Prostate gland (tissue), 2 donors: Measurements from ENCODE around the gene SLC44A3.

ENCODE experiments used
- POLR2A ChIP-seq: fragments of 450-650 bp; IDR thresholded peaks from one replicate; pipeline ENCODE4 v1.6.1; 2016; ENCODE audit warnings: antibody characterized with exemption, mild to moderate bottlenecking
- POLR2AphosphoS5 ChIP-seq: sonication (generic); formaldehyde crosslinking; IDR thresholded peaks from one replicate; pipeline ENCODE4 v1.6.1; 2017; ENCODE audit warnings: antibody characterized with exemption
- TF ChIP-seq, protein P1 (sequence below), 4 experiments: fragments of 200-600 bp in 2 of 4; fragments of 450-650 bp in 2 of 4; sonication (generic) in 2 of 4; IDR thresholded peaks; 1 replicate in 3 of 4; 2 replicates in 1 of 4; pipeline ENCODE4 v1.5.1; 2016 to 2019; ENCODE audit warnings: antibody characterized with exemption in 4 of 4, mild to moderate bottlenecking in 2 of 4, moderate library complexity in 2 of 4

DNA sequence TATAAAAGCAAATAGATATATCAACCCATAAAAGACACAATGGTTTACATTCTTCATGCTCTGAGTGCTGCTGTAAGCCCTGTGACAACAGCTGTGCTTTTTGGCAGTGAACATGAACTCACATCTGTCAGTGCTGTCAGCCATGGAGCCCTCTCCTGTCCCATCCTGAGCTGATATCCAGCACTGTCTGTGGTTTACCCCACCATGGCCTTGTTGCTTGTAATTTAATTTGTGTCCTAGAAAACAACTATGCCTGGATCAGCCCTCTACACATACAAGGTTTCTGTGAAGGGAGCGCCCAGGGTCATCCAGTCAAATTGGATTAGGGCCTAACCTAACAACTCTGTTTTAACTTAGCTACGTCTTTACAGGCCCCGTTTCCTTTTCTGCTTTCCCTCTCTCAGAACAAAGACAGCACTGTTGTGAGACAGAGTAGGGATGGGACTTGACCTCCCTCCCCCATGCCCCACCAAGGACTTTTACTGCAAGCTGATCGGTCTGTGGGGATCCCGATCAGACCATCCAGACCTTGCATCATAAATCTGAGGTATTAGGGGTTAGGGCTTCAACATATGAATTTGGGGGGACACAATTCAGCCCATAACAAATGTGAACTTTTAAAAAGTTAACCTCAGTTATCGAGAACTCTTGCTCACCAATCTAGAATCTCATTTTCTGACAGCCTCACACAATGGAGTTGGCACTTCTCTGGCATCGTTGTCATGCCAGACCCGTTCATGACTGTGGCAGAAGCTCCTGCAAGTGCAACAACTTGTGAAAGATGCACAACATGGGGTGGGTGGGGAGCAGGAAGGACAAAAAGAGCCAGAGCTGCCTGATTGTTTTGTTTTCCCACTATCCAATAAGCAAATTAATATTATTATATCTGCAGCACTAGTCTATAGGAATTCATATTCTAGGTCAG is 16.4 kb upstream of the SLC44A3 start:
- TF ChIP-seq POLR2AphosphoS5 (peak; percentile 24), POLR2A (no peak)
- TF ChIP-seq, protein P1, sequence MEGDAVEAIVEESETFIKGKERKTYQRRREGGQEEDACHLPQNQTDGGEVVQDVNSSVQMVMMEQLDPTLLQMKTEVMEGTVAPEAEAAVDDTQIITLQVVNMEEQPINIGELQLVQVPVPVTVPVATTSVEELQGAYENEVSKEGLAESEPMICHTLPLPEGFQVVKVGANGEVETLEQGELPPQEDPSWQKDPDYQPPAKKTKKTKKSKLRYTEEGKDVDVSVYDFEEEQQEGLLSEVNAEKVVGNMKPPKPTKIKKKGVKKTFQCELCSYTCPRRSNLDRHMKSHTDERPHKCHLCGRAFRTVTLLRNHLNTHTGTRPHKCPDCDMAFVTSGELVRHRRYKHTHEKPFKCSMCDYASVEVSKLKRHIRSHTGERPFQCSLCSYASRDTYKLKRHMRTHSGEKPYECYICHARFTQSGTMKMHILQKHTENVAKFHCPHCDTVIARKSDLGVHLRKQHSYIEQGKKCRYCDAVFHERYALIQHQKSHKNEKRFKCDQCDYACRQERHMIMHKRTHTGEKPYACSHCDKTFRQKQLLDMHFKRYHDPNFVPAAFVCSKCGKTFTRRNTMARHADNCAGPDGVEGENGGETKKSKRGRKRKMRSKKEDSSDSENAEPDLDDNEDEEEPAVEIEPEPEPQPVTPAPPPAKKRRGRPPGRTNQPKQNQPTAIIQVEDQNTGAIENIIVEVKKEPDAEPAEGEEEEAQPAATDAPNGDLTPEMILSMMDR (IDR thresholded peaks at IDR 0.05) = peak in 1 of 4 experiments; percentile 6
